GM18511 (cell line): ENCODE measurements around the gene TTC34.
"Not testable (repeated sequence)": the region's sequence is repeated elsewhere in the genome, so short reads cannot be mapped to it uniquely, and the experiment has no call there.

Experiments used
- ATAC-seq: cut with Tn5 transposase; IDR thresholded peaks from one replicate; pipeline ENCODE4 v1.9.1; 2021; ENCODE audit warnings: mild to moderate bottlenecking, moderate library complexity; ENCODE audit not compliant: unreplicated experiment

Gene TTC34

GRCh38 chr1:2631136-2632050 is 170.1 kb downstream of the TTC34 start:
- ATAC-seq = no peak

GRCh38 chr1:2630498-2631135 is 170.9 kb downstream of the TTC34 start:
- ATAC-seq = no peak

- ATAC-seq = no peak
Measured at GRCh38 chr1:2629627-2630497, 171.6 kb downstream of the TTC34 start.

- no peak for ATAC-seq
Measured at GRCh38 chr1:2628933-2629626, 172.4 kb downstream of the TTC34 start.

GRCh38 chr1:2628191-2628932 is 173.1 kb downstream of the TTC34 start:
- no peak for ATAC-seq

- no peak for ATAC-seq
Measured at GRCh38 chr1:2627746-2628145, 173.7 kb downstream of the TTC34 start.

GRCh38 chr1:2625748-2626147 is 175.7 kb downstream of the TTC34 start:
- ATAC-seq = not testable (repeated sequence)

GRCh38 chr1:2625311-2625710 is 176.2 kb downstream of the TTC34 start:
- ATAC-seq = no peak

GRCh38 chr1:2624735-2625300 is 176.7 kb downstream of the TTC34 start:
- ATAC-seq = no peak

GRCh38 chr1:2623571-2624337 is 177.7 kb downstream of the TTC34 start:
- no peak for ATAC-seq

GRCh38 chr1:2617971-2618470 is 183.5 kb downstream of the TTC34 start:
- no peak for ATAC-seq

- ATAC-seq = no peak
Measured at GRCh38 chr1:2614145-2614544, 187.3 kb downstream of the TTC34 start.

- ATAC-seq = no peak
Measured at GRCh38 chr1:2612591-2613365, 188.7 kb downstream of the TTC34 start.

- ATAC-seq = no peak
Measured at GRCh38 chr1:2611621-2612437, 189.7 kb downstream of the TTC34 start.

GRCh38 chr1:2611031-2611501 is 190.4 kb downstream of the TTC34 start:
- no peak for ATAC-seq

GRCh38 chr1:2610036-2610959 is 191.2 kb downstream of the TTC34 start:
- ATAC-seq = no peak
